H9 (cell line): ENCODE data around the gene TCIRG1. TPM values are rescaled to one million over a fixed set of nuclear protein-coding genes. Genes with fewer than 3 reads are reported as not detected.
A peak's percentile ranks its signal among the peaks of the same experiment; 100 is the strongest.

ENCODE experiments used
- DNase-seq: peaks from one replicate; pipeline ENCODE4 v3.0.0-alpha.2; 2017
- H2AFZ ChIP-seq: one replicate; pipeline ENCODE4 v1.6.1; 2013; ENCODE audit warnings: mild to moderate bottlenecking, low read length, control low read depth, moderate library complexity
- H2AK5ac ChIP-seq: 2 replicates; pipeline ENCODE4 v1.6.1; 2013; ENCODE audit warnings: low read length, control low read depth, mixed read lengths; ENCODE audit not compliant: insufficient read length
- H2BK120ac ChIP-seq: one replicate; pipeline ENCODE4 v1.6.1; 2013; ENCODE audit warnings: low read depth, mild to moderate bottlenecking, low read length, control low read depth, inconsistent platforms; ENCODE audit not compliant: poor library complexity, severe bottlenecking
- H2BK12ac ChIP-seq: 2 replicates; pipeline ENCODE4 v1.6.1; 2013; ENCODE audit warnings: low read length, control low read depth, mixed read lengths, low read depth; ENCODE audit not compliant: insufficient read length
- H2BK15ac ChIP-seq: 2 replicates; pipeline ENCODE4 v1.6.1; 2013; ENCODE audit warnings: low read depth, low read length, control low read depth
- H2BK20ac ChIP-seq: one replicate; pipeline ENCODE4 v1.6.1; 2013; ENCODE audit warnings: low read depth, mild to moderate bottlenecking, low read length, control low read depth, inconsistent platforms; ENCODE audit not compliant: poor library complexity, severe bottlenecking
- H2BK5ac ChIP-seq: 2 replicates; pipeline ENCODE4 v1.6.1; 2013; ENCODE audit warnings: low read length, control low read depth, mixed read lengths; ENCODE audit not compliant: insufficient read length
- H3K14ac ChIP-seq: 2 replicates; pipeline ENCODE4 v1.6.1; 2013; ENCODE audit warnings: low read length, control low read depth; ENCODE audit not compliant: insufficient read depth
- H3K18ac ChIP-seq: 2 replicates; pipeline ENCODE4 v1.6.1; 2013; ENCODE audit warnings: low read depth, mild to moderate bottlenecking, mixed read lengths, low read length, control low read depth; ENCODE audit not compliant: insufficient read length
- H3K23ac ChIP-seq: 2 replicates; pipeline ENCODE4 v1.6.1; 2013; ENCODE audit warnings: low read length, control low read depth, mixed read lengths, low read depth; ENCODE audit not compliant: insufficient read length
- H3K23me2 ChIP-seq: 2 replicates; pipeline ENCODE4 v1.6.1; 2013; ENCODE audit warnings: low read depth, mild to moderate bottlenecking, mixed read lengths, low read length, control low read depth; ENCODE audit not compliant: insufficient read length, poor library complexity, severe bottlenecking
- H3K27ac ChIP-seq: 2 replicates; pipeline ENCODE4 v1.5.1; 2013; ENCODE audit warnings: low read length, control low read depth, mixed read lengths, low read depth; ENCODE audit not compliant: insufficient read length
- H3K27me3 ChIP-seq: 2 replicates; pipeline ENCODE4 v1.6.1; 2013; ENCODE audit warnings: low read length, control low read depth, inconsistent platforms; ENCODE audit not compliant: insufficient read depth
- H3K4ac ChIP-seq: 2 replicates; pipeline ENCODE4 v1.6.1; 2013; ENCODE audit warnings: low read depth, mild to moderate bottlenecking, control low read depth, inconsistent platforms, low read length, moderate library complexity
- H3K4me1 ChIP-seq: 2 replicates; pipeline ENCODE4 v1.6.1; 2013; ENCODE audit warnings: low read length, control low read depth, inconsistent platforms; ENCODE audit not compliant: insufficient read depth
- H3K4me2 ChIP-seq: 2 replicates; pipeline ENCODE4 v1.6.1; 2013; ENCODE audit warnings: low read length, control low read depth, mixed read lengths; ENCODE audit not compliant: insufficient read length, insufficient read depth
- H3K56ac ChIP-seq: 2 replicates; pipeline ENCODE4 v1.6.1; 2013; ENCODE audit warnings: low read depth, mild to moderate bottlenecking, mixed read lengths, low read length, control low read depth; ENCODE audit not compliant: insufficient read length
- H3K79me1 ChIP-seq: 2 replicates; pipeline ENCODE4 v1.6.1; 2013; ENCODE audit warnings: low read depth, mild to moderate bottlenecking, moderate library complexity, low read length, control low read depth, inconsistent platforms; ENCODE audit not compliant: insufficient read depth, poor library complexity, severe bottlenecking
- H3K79me2 ChIP-seq: 2 replicates; pipeline ENCODE4 v1.6.1; 2013; ENCODE audit warnings: low read length, control low read depth, inconsistent platforms; ENCODE audit not compliant: insufficient read depth
- H3K9ac ChIP-seq: 2 replicates; pipeline ENCODE4 v1.6.1; 2013; ENCODE audit warnings: low read length, control low read depth, mixed read lengths; ENCODE audit not compliant: insufficient read length; ENCODE audit errors: extremely low read depth
- H3K9me3 ChIP-seq: one replicate; pipeline ENCODE4 v1.6.1; 2013; ENCODE audit warnings: low read depth, low read length, inconsistent platforms; ENCODE audit not compliant: control insufficient read depth
- H3T11ph ChIP-seq: one replicate; pipeline ENCODE4 v1.6.1; 2013; ENCODE audit warnings: mild to moderate bottlenecking, low read length, control low read depth, inconsistent platforms
- H4K20me1 ChIP-seq: one replicate; pipeline ENCODE4 v1.6.1; 2013; ENCODE audit not compliant: control insufficient read depth, insufficient read length, insufficient read depth
- H4K5ac ChIP-seq: 2 replicates; pipeline ENCODE4 v1.6.1; 2013; ENCODE audit warnings: low read depth, mild to moderate bottlenecking, mixed read lengths, low read length, control low read depth; ENCODE audit not compliant: insufficient read length
- H4K8ac ChIP-seq: replicated peaks from 2 replicates; pipeline ENCODE4 v1.6.1; 2013; ENCODE audit warnings: low read length, control low read depth, mixed read lengths, low read depth; ENCODE audit not compliant: insufficient read length
- H4K91ac ChIP-seq: 2 replicates; pipeline ENCODE4 v1.6.1; 2013; ENCODE audit warnings: low read depth, mild to moderate bottlenecking, moderate library complexity, mixed read lengths, low read length, control low read depth; ENCODE audit not compliant: insufficient read length
- H3K27ac Mint-ChIP-seq, 3 experiments: 2 replicates in 2 of 3; 3 replicates in 1 of 3; pipeline ENCODE4 v1.8.0; 2020 to 2021; ENCODE audit warnings: mixed read lengths in 3 of 3, mild to moderate bottlenecking in 1 of 3, moderate library complexity in 1 of 3
- H3K27me3 Mint-ChIP-seq: 2 replicates; pipeline ENCODE4 v1.8.0; 2021; ENCODE audit warnings: low read depth, mild to moderate bottlenecking, moderate library complexity, mixed read lengths
- H3K36me3 Mint-ChIP-seq, 3 experiments: 2 replicates in 2 of 3; 3 replicates in 1 of 3; pipeline ENCODE4 v1.8.0; 2020 to 2021; ENCODE audit warnings: low read depth in 3 of 3, mixed read lengths in 3 of 3; ENCODE audit not compliant: insufficient read depth in 1 of 3
- H3K4me1 Mint-ChIP-seq, 2 experiments: 2 replicates each; pipeline ENCODE4 v1.8.0; 2020; ENCODE audit warnings: mixed read lengths in 2 of 2
- H3K4me3 Mint-ChIP-seq, 2 experiments: 2 replicates in 1 of 2; 3 replicates in 1 of 2; pipeline ENCODE4 v1.8.0; 2020 to 2021; ENCODE audit warnings: mild to moderate bottlenecking in 2 of 2, mixed read lengths in 2 of 2, moderate library complexity in 1 of 2
- H3K9me3 Mint-ChIP-seq, 2 experiments: 2 replicates in 1 of 2; 3 replicates in 1 of 2; pipeline ENCODE4 v1.8.0; 2020; ENCODE audit warnings: mild to moderate bottlenecking in 2 of 2, mixed read lengths in 2 of 2, moderate library complexity in 1 of 2
- WGBS: extraction: QIAGEN DNeasy Blood & Tissue Kit; methylation state at CpG from one replicate; pipeline ENCODE4 v1.1.7; 2013; ENCODE audit warnings: missing lambda C conversion rate, low lambda C conversion rate, mixed read lengths; ENCODE audit not compliant: insufficient read length; ENCODE audit errors: extremely low coverage; 5-methylcytosine and 5-hydroxymethylcytosine counted together
- total RNA-seq: library from RNA; stranded (reverse); gene quantifications from 2 replicates; pipeline ENCODE4 v1.2.1, GENCODE V29; 2021
- TF ChIP-seq, protein P1 (sequence below): fragments of 200-600 bp; sonication (generic); conservative IDR thresholded peaks from 3 replicates; pipeline ENCODE4 v1.8.0; 2021; ENCODE audit warnings: antibody characterized with exemption, mild to moderate bottlenecking

The TCIRG1 gene
- total RNA-seq, 1 experiment from 2014 or later = 24.4 TPM

DNA sequence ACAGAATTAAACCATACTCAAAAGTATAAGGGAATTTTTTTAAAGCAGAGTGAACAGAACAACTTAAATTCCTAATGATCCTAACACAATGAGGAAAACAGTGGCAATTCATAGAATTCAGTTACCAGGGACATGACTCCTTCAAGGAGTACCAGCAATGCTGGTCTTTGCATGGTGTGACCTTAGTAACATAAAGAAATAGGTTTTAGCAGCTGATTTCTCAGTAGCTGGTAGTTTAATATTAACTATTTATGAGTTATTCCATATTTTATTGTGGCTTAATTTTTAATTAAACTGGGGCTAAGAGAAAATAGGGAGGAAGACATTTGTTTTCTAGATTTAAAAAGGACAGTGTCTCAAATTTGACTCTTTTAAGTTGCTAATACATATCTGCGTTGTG is 51.5 kb downstream of the TCIRG1 start:
- Histone ChIP-seq H2BK12ac (no peak overlapping the region), H3K23ac (no peak overlapping the region), H3K27ac (no peak overlapping the region), H4K20me1 (no peaks in the 10 kb centered on the region), H3K79me2 (peaks cover 7% of the 10 kb centered on the region; the same call in 1 of the 2 replicates), H2AFZ (no peak overlapping the region), H3K56ac (no peak overlapping the region), H2BK15ac (no peak overlapping the region), H3K9me3 (no peaks in the 10 kb centered on the region), H2BK20ac (no peak overlapping the region), H2AK5ac (no peak overlapping the region), H3K14ac (no peak overlapping the region), H2BK5ac (no peak overlapping the region), H3K4ac (no peak overlapping the region), H3K4me1 (no peaks in the 10 kb centered on the region), H4K91ac (no peak overlapping the region), H3T11ph (no peak overlapping the region), H4K8ac (no peak overlapping the region), H4K5ac (no peak overlapping the region), H3K23me2 (no peaks in the 10 kb centered on the region), H3K79me1 (peaks cover 4% of the 10 kb centered on the region), H3K27me3 (no peaks in the 10 kb centered on the region), H3K18ac (no peak overlapping the region), H3K4me2 (no peak overlapping the region), H2BK120ac (no peak overlapping the region), H3K9ac (no peak overlapping the region)
- Mint-ChIP-seq H3K9me3 (no peaks in the 10 kb centered on the region), H3K36me3 (peaks cover 3 to 20% (median 4%) of the 10 kb centered on the region in 3 experiments; a peak in 4 of 7 replicates), H3K4me3 (no peak overlapping the region), H3K4me1 (peaks cover 0 to 6% of the 10 kb centered on the region in 2 experiments; a peak in 1 of 4 replicates), H3K27me3 (no peaks in the 10 kb centered on the region), H3K27ac (peak overlapping the region in 2 of 3 experiments; percentile 58 to 62; a peak in 3 of 7 replicates)
- no peak for DNase-seq
- no CpG with 5 or more reads among the region's 1 CpG for WGBS
- TF ChIP-seq, protein P1, sequence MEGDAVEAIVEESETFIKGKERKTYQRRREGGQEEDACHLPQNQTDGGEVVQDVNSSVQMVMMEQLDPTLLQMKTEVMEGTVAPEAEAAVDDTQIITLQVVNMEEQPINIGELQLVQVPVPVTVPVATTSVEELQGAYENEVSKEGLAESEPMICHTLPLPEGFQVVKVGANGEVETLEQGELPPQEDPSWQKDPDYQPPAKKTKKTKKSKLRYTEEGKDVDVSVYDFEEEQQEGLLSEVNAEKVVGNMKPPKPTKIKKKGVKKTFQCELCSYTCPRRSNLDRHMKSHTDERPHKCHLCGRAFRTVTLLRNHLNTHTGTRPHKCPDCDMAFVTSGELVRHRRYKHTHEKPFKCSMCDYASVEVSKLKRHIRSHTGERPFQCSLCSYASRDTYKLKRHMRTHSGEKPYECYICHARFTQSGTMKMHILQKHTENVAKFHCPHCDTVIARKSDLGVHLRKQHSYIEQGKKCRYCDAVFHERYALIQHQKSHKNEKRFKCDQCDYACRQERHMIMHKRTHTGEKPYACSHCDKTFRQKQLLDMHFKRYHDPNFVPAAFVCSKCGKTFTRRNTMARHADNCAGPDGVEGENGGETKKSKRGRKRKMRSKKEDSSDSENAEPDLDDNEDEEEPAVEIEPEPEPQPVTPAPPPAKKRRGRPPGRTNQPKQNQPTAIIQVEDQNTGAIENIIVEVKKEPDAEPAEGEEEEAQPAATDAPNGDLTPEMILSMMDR = no peak
